ENCODE data around the gene PTPRM.

PTPRM gene

DNA sequence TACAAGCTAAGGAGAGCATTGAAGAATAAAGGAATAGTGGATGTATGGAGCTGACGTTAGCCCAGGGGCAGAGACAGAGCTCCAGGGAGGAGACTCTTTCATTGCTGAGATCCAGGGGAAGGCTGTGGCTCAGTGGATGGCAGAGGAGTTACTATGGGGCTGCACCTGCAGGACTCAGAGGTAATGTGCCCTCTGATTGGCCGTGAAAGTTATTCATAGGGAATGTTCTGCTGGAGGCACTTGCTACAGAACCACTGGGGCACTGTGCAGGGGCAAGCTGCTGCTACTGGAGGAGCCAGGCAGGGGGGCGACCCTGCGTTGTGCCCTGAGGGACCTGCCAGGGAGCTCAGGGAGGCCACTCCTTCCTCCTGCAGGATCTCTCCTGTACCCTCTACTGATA is 199.2 kb downstream of the PTPRM start:
- DNase-seq, result no peak

DNA sequence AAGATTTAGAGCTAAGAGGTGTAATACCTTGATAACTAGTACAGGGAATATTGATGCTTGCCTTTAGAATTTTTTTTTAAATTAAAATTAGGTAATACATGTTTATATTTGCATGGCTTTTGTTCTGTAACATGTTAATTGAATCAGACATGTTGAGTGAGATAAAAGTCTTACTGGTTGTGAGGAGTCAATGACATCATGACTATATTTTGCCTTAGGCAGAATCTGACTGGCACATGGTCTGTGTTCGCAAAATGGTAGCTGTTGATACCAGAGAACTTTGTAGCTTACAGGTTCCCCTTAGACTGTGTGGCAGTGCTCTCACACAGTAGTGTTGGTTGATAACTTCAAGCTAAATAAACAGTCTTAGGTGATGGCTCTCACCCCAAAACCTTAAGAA is 199.7 kb downstream of the PTPRM start:
- DNase-seq, result no peak

DNA sequence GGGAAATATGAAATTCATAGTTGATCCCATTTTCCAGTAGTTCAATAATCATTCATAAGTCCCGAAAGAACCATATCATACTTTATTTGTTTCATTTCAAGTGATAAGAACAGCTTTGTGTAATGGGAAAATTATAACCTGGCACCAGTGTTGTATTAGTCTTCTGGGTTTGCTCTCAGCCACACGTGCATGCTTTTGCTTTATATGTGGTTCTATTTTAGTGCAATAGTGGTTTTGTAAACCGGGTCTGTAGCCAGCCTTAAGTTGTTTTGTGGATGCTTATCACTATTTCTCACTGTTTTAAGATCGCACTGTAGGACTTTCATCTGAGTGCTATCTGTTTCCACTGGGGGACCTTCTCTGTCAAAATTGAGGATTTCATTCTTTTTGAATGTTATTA is 203.8 kb downstream of the PTPRM start:
- DNase-seq, result no peak

DNA sequence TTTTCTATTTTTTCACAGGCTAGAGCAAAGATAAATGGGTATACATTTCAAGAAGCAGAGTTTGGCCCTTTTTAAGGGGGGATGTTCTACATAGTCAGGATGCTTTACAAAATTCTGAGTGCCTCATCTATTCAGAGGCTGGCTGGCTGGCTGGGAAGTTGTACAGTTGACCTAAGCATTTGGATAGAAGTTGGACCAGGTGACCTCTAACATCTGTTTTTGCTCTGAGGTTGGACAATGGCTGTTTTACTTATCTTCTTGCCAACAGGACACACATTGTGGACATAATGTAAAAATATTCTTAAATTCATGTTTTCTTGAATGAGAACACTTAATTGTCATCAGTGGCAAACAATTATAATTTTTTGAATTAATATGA is 205.4 kb downstream of the PTPRM start:
- DNase-seq, result no peak

DNA sequence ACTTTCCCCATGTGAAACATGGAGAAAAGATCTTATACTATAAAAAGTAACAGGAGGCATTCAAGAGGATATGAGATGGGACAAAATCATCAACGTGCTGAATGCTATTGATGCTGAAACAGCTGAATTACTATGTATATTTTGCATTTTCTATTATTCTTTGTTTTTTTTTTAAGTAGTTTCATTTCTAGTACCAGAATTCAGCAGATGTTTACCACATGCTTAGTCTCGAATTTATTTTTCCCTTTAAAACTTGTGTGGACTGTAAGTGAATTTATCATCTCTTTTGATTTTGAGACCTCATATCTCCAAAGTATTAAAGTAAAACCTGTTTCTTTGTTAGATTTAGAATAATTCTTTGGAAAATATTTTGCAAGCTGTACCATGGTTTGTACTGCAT is 205.8 kb downstream of the PTPRM start:
- no peak for DNase-seq

DNA sequence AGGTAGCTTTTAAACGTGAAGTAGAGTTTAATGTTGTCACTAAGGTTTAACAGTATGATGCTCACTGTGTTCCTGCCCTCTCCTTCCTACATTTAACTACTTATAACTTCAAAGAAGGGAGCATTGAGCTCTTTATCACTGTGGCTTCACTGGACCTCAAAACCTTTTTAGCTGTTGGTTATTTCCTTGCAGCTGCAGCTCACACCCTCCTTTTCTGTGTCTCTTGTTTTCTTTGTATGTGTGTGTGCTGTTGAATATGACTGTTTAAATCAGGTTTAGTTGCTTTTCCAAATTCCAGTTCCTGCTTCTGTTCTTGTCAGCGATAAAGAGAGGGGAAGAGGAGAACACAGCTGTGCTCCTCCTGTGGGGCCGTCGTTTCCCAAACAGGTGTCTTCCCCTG is 208.0 kb downstream of the PTPRM start:
- no peak for DNase-seq

DNA sequence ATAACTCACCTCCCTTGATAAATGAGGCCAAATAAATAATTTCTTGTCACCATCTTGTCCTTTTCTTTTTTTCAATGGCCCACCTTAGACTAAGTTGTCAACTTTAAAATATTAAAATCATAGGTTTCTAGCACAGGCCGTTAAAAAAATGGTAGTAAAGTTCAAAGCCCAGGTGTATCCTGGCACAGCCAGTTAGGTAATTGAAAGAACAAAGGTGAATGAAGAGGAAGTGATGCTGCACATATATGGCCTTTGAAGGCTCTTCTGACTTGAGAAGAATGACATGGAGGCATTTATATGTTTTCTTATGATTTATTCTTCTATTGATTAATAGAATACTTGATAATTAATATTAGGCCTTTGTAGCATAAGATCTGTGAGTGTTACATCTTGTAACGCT is 208.7 kb downstream of the PTPRM start:
- no peak for DNase-seq

DNA sequence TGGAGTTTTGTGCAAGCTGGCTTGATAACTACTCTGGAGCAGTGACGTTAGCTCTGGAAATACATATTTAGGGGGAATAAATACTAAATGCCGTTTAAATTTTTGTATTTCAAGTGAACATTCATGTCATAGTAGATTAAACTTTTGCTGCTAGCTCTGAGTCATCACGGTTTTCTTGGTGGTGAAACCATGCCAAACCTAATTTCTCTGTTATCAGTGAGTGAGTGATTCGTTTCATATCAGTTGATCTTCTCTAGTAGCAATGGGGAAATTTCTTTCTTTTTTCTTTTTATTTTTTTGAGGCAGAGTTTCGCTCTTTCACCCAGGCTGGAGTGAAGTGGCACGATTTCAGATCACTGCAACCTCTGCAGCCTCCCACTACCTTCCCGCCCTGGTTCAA is 211.1 kb downstream of the PTPRM start:
- no peak for DNase-seq

DNA sequence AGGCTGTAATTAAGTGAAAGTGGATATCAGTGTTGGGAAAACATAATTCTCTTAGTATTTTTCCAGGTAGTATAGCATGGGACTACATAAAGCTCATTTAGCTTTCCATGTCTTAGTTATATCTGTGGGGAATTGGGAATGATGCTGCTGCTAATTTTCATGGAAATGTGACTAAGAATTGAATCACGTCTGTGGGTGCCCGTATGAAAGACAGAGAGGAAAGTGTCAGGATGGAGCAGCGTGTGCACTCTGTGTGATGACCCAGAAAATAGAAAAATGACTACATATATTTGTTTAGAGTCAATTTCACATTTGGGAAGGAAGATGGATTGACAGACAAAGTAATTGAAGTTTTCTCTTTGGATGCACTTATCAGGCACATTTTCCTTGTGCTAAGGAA is 212.1 kb downstream of the PTPRM start:
- no peak for DNase-seq

DNA sequence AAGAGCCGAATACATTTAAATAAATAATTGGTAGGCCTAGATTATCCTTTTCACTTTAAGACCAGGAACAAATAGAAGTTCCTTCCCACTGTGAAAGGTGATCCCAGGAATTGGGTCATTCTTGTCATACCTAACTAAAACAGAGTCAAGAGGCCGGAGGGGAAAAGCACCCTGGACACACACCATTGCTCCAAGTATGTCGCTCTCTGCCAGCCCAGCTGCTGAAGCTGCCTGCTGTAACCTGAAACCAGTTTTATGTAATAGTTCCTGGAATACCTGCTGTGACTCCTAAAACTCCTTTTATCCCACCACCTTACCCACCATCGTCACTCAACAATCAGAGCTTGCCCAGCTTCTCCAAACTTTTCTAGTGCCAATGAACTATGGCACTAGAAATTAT is 217.1 kb downstream of the PTPRM start:
- no peak for DNase-seq

DNA sequence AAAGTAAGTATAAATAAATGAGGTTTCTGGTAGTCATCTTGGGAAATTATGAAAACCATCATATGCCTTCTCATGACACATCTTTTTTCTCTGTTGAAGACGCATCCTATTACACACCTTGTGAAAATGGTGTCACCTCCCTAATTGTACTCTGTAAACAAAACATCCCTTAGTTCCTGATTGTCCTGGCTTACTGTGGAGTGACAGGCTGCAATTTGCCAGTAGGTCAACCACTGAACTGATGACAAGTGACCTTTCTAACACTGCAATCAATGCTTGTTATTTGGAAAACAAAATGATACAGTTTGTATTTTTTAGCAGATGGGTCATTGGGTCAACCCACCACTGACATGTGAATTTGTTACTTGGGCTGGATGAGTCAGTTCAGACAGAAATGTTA is 219.5 kb downstream of the PTPRM start:
- DNase-seq, result no peak

DNA sequence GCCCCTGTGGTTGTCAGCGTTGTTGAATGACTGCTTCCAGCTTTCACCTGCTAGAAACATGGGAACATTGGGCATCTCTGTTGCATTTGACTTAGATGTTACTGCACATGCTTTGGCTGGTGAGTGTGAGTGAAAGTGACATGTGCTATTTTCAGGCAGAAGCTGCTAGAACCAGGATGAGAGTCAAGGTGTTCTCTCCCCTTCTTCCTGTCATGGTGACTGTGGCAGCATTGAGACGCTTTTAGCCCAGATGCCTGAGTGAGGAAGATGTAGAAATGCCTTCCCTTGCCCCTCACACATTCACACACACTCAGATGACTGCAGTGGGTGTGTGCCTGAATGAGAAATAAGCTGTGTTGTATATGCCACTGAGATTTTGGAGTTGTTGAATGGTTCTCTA is 220.2 kb downstream of the PTPRM start:
- no peak for DNase-seq

DNA sequence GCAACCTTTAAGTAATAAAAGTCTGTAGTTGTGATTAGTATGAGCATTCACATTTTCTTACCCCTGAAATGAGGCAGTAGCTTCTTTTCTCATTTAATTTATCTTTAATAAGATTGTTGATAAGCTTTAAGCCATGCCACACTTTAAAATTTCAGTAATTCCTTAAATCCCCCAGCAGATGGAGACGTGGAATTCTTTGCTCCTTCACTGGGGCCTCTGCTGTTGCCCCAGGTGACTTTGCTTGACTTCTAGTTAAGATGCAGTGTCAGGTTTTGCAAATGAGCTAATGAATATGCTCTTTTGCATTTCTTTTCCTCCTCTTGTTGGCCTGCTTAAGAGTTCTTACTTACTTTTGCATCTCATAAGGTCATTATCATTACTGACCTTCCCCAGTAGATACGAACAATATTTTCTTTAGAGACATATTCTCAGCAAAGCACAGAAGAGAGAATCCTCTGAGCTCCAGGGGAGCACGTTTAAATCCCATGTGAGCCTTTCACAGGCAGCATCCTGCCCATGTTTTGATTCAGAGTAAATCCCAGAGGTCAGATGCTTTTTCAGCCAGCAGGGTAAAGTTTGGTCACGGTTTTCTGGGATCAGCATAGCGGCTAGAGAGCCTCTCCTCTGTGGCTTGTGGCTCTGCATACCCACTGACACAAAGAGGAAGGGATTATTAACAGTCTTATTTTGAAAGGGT is 222.9 kb downstream of the PTPRM start:
- DNase-seq, result no peak

DNA sequence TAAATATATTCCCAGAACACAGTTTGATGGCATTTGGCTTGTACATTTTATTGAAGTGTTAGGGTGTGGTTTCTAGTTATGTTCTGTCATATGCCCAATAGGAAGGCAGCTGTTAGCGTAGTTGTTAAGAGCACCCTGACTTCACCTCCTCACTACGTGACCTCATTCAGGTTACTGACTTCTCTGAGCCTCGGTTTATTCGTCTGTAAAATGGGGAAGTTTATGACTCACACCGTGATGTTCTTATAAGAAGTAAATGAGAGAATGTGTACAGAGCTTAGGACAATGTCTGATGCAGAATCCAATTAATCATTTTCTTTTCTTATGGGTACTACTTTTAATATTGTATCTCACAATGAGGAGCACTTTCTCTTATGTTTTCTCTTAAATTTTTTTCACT is 226.0 kb downstream of the PTPRM start:
- DNase-seq, result no peak

DNA sequence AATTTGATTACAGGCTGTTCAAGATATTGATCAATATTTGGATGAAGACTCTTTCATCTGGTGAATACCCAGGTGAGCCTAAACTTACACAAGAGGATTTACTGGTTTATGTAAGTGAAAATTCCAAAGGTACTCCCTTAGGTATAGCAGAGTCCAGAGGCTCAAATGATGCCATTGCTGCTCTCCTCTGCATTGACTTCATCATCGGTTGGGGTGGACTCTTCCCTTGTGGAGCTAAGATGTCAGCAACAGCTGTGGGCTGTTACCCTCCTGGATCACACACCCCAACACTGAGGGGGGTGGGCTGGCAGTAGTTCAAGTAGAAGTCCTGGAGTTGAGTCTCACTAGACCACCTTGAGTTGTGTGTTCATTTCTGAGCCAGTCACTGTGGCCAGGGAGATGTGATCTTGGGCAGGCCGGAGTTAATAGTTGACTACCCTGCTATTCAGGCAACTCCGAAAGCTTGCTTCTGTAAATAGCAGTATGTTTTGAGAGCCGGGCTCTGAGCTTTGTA is 236.9 kb downstream of the PTPRM start:
- no peak for DNase-seq

DNA sequence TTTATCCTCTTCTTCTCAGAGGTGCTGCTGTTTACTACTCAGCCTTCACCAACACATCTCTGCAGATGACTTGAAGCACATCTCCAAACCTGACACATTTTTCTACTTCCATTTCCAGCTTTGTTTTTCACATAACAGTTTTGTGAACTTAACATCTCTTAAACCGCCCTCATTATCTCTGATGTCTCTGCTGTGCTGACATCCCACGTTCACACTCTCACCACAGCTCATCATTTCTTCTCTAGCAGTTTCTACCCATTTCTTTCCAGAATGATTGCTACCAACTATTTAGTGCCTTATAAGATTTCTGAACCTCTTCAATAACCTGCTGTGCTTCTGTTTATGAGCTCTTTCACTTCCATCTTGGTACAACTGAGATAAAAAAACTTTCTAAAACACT is 238.0 kb downstream of the PTPRM start:
- DNase-seq, result no peak

DNA sequence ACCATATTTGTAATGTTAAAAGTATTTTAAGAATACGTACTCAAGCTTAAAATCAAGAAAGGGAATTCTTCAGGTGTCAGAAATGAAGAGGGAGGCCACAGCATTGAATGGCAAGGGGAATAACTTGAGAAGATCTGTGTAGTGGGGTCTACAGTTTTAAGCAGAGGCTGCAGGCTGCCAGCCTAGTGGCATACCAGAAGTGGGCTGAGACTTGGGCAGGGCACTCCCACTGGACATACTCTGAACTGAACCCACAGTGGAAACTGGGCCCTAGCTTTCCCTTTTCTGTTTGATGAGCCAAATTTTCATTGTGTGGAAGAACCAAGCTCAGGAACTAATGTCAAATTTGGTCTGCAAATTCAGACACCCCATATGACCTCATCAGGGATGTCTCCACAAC is 238.8 kb downstream of the PTPRM start:
- DNase-seq, result no peak

DNA sequence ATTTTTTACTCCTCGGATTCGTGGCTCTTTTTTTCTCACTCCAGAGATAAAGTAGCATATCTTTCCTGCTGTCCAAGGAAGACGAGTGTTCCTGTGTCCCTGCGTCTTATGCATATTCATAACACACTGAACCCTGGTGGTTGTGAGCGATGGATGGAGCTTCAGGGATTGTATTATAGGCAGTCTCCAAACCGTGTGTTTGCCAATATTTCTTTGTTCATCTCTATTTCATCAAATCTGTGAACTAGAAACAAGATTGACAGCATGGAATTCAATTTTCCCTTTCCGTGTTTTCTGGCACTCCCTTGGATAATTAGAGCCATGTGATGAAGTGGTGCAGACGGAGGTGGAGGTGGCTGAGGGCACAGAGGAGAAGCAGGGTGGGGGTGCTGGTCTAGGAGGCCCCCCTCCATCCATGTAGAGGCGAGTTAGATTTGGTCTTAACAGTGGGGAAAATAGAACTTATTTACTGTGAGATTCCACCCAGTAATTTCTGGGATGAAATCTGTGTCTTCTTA is 240.9 kb downstream of the PTPRM start:
- DNase-seq, result no peak

DNA sequence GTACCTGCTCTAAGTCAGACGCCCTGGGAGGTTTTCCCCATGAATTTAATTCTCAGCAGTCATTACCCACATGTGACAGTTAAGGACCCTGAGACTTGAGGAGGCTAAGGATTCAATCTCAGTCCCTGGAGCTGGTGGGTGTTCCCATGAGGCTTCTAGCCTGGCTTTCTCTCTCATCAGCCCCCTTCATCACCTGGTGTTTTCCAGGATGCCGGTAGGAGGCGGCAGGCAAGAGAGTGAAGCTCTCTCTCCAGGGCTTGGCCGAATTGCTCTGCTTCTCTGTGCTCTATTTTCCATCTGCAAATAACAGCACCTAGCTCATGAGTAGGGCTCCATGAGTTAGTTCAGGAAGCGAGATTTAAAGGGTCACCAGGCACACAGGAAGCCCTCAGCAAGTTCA is 241.9 kb downstream of the PTPRM start:
- DNase-seq, result no peak

DNA sequence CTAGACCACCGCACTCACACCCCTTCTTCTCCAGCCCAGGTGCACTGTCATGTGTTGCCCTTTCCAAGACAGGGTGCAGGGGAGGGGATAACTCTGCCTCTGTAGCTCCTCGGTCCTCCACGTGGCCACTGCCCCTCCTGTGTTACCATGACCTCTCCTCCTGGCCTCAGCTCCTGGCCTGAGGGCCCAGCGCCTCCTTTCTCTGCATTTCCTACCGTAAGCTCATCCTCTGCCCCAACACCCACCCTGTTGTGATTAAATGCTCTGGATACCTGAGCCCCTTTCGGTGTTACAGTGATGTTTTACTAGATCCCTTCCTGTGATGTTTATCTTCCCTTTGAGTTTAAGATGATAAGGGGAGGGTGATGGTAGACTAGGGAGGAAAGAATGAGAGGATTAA is 242.3 kb downstream of the PTPRM start:
- no peak for DNase-seq

DNA sequence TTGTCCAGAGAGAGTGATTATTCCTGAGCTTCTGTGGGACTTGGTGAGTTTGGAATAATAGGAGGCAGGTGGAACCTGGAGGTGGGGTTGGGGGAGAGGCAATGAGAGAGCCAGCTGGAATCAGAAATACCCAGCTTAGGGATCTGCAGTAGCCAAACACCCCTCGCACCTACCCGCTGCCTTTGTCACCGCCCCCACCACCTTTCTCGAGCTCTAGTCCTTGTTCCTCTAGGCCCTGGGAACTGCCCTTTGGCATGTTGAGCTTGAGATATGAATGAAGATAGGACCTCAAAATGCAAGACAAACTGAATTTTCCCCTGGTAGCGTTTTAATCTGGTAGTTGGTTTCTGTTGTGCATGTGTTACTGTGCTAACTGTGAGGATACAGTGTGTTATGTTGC is 242.9 kb downstream of the PTPRM start:
- no peak for DNase-seq

DNA sequence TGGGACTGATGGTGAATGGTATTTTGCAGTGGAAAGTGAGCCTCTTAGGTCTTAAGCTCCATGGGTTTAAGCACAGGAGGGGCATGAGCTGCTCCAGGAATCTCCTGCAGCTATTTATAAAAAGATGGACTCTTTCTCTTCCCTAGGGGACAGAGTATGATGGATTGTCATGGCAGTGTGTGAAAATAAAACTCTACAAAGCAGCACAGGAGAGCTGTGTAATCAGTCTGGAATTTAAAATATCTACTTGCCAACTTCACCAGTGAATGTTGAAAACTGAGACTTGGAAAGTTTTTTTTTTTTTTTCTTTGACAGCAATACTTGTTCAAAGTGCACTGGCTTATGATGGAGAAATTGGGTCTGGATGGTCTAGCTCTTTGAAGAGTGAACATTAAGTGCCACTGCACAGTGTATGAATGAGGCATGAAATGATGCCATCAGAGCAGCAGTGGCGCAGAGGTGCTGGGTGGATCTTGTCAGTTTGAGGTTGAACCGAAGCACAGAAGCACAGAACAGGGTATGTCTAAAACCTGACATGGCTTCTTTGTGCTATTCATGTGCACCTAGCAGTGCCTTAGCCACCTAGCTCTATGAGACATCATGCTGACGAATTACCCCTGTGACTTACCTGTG is 245.4 kb downstream of the PTPRM start:
- DNase-seq, result no peak

DNA sequence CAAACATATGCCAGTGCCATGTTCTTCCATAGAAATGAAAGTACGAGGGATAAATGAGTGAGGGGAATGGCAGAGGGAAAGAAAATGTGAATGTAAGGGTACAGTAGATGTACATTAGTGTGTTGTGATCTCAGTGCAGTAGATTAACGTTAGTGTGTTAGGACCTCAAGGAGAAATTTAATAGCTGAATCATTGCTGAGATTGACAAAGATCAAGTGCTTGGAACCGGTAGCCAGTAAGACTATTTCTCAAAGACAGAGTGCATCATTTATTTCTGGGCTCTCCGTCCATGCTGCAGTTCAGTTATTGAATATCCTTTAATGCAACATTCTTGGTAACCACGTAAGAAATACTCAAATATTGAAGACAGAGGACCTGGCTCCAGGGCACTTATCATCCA is 246.0 kb downstream of the PTPRM start:
- DNase-seq, result no peak

DNA sequence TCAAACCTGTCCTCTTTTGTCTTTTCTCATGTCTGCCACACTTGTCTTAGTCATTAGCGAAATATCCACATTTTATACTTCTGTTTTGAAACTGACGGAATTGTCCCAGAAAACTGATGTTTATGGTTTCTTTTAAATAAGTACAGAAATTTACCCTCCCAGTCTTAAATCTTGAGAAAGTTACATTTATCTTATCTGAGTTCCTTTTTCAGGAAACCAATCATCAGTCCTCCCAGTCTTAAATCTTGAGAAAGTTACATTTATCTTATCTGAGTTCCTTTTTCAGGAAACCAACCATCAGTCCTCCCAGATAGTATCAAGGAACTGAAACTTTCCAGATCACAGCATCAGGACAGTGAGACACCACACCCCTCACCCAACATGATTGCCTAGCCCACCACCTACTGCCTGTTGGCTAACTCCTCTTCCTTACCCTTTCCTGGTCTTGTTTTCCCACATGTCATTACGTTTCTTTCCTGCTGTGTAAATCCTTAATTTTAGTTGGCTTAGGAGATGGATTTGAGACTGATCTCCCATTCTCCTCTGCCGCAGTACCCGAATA is 247.7 kb downstream of the PTPRM start:
- no peak for DNase-seq

DNA sequence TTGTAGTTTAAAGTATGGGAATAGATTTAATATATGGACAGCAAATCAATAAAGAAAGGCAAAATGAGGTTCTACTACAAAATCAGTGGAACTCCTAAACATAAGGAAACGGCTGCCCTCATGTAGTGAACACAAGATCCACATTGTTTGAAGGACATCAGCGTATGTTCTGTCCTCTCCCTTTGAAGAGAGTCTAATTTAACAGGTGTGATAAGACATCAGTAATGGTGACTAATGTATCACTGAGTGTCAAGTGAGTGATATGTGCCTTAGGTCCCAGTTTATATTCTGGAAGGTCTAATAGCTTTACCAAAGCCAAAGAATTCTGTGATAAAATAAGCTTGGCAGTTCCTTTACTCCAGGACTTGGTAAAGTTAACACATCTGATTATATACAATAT is 248.7 kb downstream of the PTPRM start:
- DNase-seq, result no peak
